A673 (cell line): ENCODE measurements around the gene NUP43. TPM values are rescaled to one million over a fixed set of nuclear protein-coding genes. Genes with fewer than 3 reads are reported as not detected.

Experiments used
- BruUV-seq: library from RNA; stranded (reverse); fragments of 400-500 nt; replicated peaks from 2 replicates; lab custom pipeline; 2021; lab: Mats Ljungman, UMichigan
- CTCF ChIA-PET: fragments of 300-600 bp; sonication (Branson Sonifier 250); formaldehyde crosslinking; loops from one replicate; lab custom pipeline; 2022; ENCODE audit warnings: antibody characterized with exemption; lab: Charles Lee
- POLR2A ChIA-PET: fragments of 300-600 bp; sonication (Branson Sonifier 250); formaldehyde crosslinking; loops from one replicate; lab custom pipeline; 2022; ENCODE audit warnings: antibody characterized with exemption; ENCODE audit not compliant: low non-redundant PET; lab: Charles Lee
- DNase-seq: peaks from one replicate; pipeline ENCODE4 v3.0.0-alpha.2; 2015; ENCODE audit warnings: low spot score
- H3K27ac ChIP-seq: fragments of 200-600 bp; sonication (generic); 2 replicates; pipeline ENCODE4 v1.5.1; 2016; ENCODE audit warnings: mixed run types, low read depth, mild to moderate bottlenecking, mixed read lengths, antibody characterized with exemption, low read length; ENCODE audit not compliant: poor library complexity, severe bottlenecking
- H3K27me3 ChIP-seq: fragments of 200-600 bp; sonication (generic); replicated peaks from 2 replicates; pipeline ENCODE4 v1.6.1; 2017; ENCODE audit warnings: mixed run types, low read depth, mild to moderate bottlenecking, mixed read lengths, antibody characterized with exemption, low read length; ENCODE audit not compliant: insufficient read depth, poor library complexity
- H3K36me3 ChIP-seq: fragments of 200-600 bp; sonication (generic); 2 replicates; pipeline ENCODE4 v1.6.1; 2016; ENCODE audit warnings: mixed run types, mild to moderate bottlenecking, mixed read lengths, antibody characterized with exemption, low read length; ENCODE audit not compliant: insufficient read depth, poor library complexity, severe bottlenecking
- H3K4me1 ChIP-seq: fragments of 200-600 bp; sonication (generic); 2 replicates; pipeline ENCODE4 v1.6.1; 2017; ENCODE audit warnings: mixed run types, mild to moderate bottlenecking, mixed read lengths, antibody characterized with exemption, low read length; ENCODE audit not compliant: insufficient read depth, poor library complexity, severe bottlenecking
- H3K4me3 ChIP-seq: fragments of 200-600 bp; sonication (generic); 2 replicates; pipeline ENCODE4 v1.5.1; 2016; ENCODE audit warnings: low read depth, mixed run types, mild to moderate bottlenecking, mixed read lengths, low read length; ENCODE audit not compliant: poor library complexity, severe bottlenecking
- H3K9me3 ChIP-seq: fragments of 200-600 bp; sonication (generic); 2 replicates; pipeline ENCODE4 v1.6.1; 2016; ENCODE audit warnings: mixed run types, low read depth, mild to moderate bottlenecking, mixed read lengths, antibody characterized with exemption, low read length; ENCODE audit not compliant: poor library complexity, severe bottlenecking
- EZH2 ChIP-seq: fragments of 200-600 bp; sonication (generic); IDR thresholded peaks from 2 replicates; pipeline ENCODE4 v1.6.1; 2017; ENCODE audit warnings: borderline replicate concordance, low read depth, mild to moderate bottlenecking, mixed read lengths, antibody characterized with exemption, low read length; ENCODE audit not compliant: poor library complexity, severe bottlenecking
- intact Hi-C: fragments of 100-400 bp; cut with micrococcal nuclease; formaldehyde crosslinking; loops from one replicate; pipeline ENCODE4 v1.10.0; 2022; ENCODE audit not compliant: unreplicated experiment
- total RNA-seq: library from RNA; stranded (reverse); gene quantifications from 2 replicates; pipeline ENCODE4 v1.2.3, GENCODE V29; 2021
- TF ChIP-seq, protein P1 (sequence below): fragments of 300-800, 200-600 bp; sonication (generic); conservative IDR thresholded peaks from 2 replicates; pipeline ENCODE4 v1.5.1; 2017; ENCODE audit warnings: low read depth, mild to moderate bottlenecking, antibody characterized with exemption, low read length, moderate library complexity, mixed read lengths

The NUP43 gene
- total RNA-seq, 1 experiment from 2014 or later = 88.5 TPM

DNA sequence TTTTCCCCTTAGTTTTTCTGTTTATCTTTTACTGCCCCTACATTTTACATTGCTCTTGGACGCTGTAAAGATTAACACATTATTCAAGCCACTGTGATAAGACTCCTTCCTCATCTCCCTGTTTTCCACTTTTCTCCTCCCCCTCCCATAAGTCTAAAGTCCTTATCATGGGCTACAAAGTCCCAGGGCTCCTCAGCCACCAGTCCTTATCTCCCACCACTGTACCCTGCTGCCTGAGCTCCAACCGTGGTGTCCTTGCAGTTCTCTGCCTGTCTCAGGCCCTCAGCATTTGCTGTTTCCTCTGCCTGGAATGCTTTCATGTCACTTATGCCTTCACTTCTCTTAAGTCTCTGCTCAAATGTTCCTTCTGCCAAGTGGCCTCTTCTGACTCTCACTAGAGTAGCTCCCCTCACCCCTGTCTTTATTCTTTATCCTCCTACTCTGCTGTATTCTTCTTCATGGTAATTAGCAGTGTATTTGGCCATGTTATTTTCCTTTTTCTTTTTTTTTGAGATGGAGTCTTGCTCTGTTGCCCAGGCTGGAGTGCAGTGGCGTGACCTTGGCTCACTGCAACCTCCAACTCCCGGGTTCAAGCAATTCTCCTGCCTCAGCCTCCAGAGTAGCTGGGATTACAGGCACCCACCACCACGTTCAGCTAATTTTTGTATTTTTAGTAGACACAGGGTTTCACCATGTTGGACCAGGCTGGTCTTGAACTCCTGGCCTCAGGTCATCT lies 17.7 kb downstream of the NUP43 start:
- no peaks in the 10 kb centered on the region for H3K4me1 ChIP-seq
- POLR2A ChIA-PET = no interaction called here
- CTCF ChIA-PET = no interaction called here
- H3K27ac ChIP-seq = no peak overlapping the region
- peaks cover 57% of the 10 kb centered on the region for H3K36me3 ChIP-seq
- no peak for DNase-seq
- no peaks in the 10 kb centered on the region for H3K9me3 ChIP-seq
- intact Hi-C loops = no loop called here
- TF ChIP-seq, protein P1, sequence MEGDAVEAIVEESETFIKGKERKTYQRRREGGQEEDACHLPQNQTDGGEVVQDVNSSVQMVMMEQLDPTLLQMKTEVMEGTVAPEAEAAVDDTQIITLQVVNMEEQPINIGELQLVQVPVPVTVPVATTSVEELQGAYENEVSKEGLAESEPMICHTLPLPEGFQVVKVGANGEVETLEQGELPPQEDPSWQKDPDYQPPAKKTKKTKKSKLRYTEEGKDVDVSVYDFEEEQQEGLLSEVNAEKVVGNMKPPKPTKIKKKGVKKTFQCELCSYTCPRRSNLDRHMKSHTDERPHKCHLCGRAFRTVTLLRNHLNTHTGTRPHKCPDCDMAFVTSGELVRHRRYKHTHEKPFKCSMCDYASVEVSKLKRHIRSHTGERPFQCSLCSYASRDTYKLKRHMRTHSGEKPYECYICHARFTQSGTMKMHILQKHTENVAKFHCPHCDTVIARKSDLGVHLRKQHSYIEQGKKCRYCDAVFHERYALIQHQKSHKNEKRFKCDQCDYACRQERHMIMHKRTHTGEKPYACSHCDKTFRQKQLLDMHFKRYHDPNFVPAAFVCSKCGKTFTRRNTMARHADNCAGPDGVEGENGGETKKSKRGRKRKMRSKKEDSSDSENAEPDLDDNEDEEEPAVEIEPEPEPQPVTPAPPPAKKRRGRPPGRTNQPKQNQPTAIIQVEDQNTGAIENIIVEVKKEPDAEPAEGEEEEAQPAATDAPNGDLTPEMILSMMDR = no peak
- TF ChIP-seq EZH2 = no peak
- no peaks in the 10 kb centered on the region for H3K27me3 ChIP-seq
- H3K4me3 ChIP-seq = no peak overlapping the region
- no TSS peak for BruUV-seq

DNA sequence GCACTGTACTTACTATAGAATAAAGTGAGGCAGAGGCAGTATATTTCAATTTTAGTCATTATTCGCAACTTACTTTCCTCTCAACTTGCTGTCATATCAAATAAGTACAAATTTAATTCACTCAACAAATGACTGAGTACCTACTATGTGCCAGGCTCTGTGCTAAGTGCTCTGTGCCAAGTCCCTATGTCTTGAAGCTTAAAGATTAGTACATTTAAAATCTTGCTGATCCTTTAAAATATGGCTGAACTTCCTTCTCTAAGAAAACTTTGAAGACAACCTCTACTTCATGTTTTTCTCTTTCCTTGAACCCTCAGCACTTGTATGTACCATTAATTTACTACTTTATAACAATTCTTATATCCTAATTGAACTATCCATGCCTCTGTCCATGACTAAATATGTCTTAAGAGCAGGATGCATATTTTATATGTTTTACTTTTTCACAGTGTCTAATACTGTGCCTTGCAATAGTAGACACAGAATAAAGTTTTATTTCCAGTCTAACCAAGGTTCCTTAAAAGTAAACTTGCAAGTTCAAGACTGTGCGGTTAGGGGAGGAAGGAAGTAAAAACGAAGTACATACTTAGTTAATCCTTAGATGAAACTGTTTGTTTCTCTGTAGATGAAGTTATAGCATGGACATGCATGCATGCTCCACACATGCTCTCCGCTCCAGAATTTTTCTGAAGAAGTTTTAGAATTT lies 18.4 kb downstream of the NUP43 start:
- DNase-seq = no peak
- H3K9me3 ChIP-seq = no peaks in the 10 kb centered on the region
- H3K36me3 ChIP-seq = peaks cover 51% of the 10 kb centered on the region
- intact Hi-C loops = no loop called here
- H3K4me1 ChIP-seq = no peaks in the 10 kb centered on the region
- ChIA-PET POLR2A (no interaction called here), CTCF (no interaction called here)
- no peaks in the 10 kb centered on the region for H3K27me3 ChIP-seq
- no TSS peak for BruUV-seq
- no peak overlapping the region for H3K4me3 ChIP-seq
- TF ChIP-seq, protein P1 = no peak
- no peak for TF ChIP-seq EZH2
- H3K27ac ChIP-seq = no peak overlapping the region

DNA sequence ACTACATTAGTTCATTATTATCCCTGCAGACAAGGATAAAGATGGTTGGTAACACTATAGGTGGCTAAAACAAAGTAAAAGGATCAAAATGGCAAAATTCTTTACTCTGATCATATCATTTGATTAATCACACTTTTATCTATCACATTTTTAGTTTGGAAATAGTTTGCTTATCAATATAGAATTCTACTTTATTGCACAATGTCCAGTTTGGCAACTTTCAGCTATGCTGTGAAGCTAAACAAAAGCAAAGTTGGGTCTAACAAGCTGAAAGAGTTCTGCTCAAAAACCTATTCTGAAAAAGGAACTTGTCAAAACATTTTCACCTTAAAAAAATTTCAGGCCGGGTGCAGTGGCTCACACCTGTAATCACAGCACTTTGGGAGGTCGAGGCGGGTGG lies 20.5 kb downstream of the NUP43 start:
- TF ChIP-seq, protein P1 = no peak
- no peak for TF ChIP-seq EZH2
- ChIA-PET POLR2A (no interaction called here), CTCF (no interaction called here)
- Histone ChIP-seq H3K4me1 (no peaks in the 10 kb centered on the region), H3K9me3 (no peaks in the 10 kb centered on the region), H3K27me3 (no peaks in the 10 kb centered on the region), H3K4me3 (no peak overlapping the region), H3K27ac (no peak overlapping the region), H3K36me3 (peaks cover 40% of the 10 kb centered on the region)
- intact Hi-C loops = no loop called here
- no TSS peak for BruUV-seq
- no peak for DNase-seq
